Caco-2 (cell line): ENCODE data around the gene GSG1L. TPM values are rescaled to one million over a fixed set of nuclear protein-coding genes. Genes with fewer than 3 reads are reported as not detected.

Experiments used
- BruUV-seq: library from RNA; stranded (reverse); fragments of 400-500 nt; replicated peaks from 2 replicates; lab custom pipeline; 2021; lab: Mats Ljungman, UMichigan
- CTCF ChIA-PET: fragments of 300-600 bp; sonication (Branson Sonifier 250); formaldehyde crosslinking; loops from one replicate; lab custom pipeline; 2022; ENCODE audit warnings: antibody characterized with exemption; lab: Charles Lee
- POLR2A ChIA-PET: fragments of 300-600 bp; sonication (Branson Sonifier 250); formaldehyde crosslinking; loops from one replicate; lab custom pipeline; 2022; ENCODE audit warnings: antibody characterized with exemption; lab: Charles Lee
- DNase-seq, 2 experiments: peaks; one replicate each; pipeline versions ENCODE4 v3.0.0 to v3.0.0-alpha.2; 2020 to 2022
- H3K27me3 ChIP-seq: replicated peaks from 2 replicates; pipeline ENCODE4 v1.6.0; 2011; ENCODE audit warnings: low read length; ENCODE audit not compliant: control insufficient read depth, insufficient read depth
- H3K36me3 ChIP-seq: 2 replicates; pipeline ENCODE4 v1.5.1; 2011; ENCODE audit warnings: low read length; ENCODE audit not compliant: control insufficient read depth, insufficient read depth
- H3K4me1 ChIP-seq: fragments of 250-450 bp; sonication (Bioruptor Pico); 2 replicates; pipeline ENCODE4 v1.5.1; 2020; ENCODE audit warnings: mild to moderate bottlenecking
- H3K4me3 ChIP-seq: 2 replicates; pipeline ENCODE4 v1.5.1; 2011; ENCODE audit warnings: low read depth, mild to moderate bottlenecking, control low read depth, low read length
- H3K9me3 ChIP-seq: fragments of 250-450 bp; sonication (Bioruptor Pico); 2 replicates; pipeline ENCODE4 v1.5.1; 2020; ENCODE audit warnings: mild to moderate bottlenecking, moderate library complexity
- H3K27ac Mint-ChIP-seq: one replicate; pipeline ENCODE4 v1.8.0; 2022; ENCODE audit warnings: mixed read lengths; ENCODE audit not compliant: unreplicated experiment
- H3K27me3 Mint-ChIP-seq: one replicate; pipeline ENCODE4 v1.8.0; 2022; ENCODE audit warnings: mixed read lengths; ENCODE audit not compliant: insufficient read depth, unreplicated experiment
- H3K36me3 Mint-ChIP-seq: one replicate; pipeline ENCODE4 v1.8.0; 2022; ENCODE audit warnings: mild to moderate bottlenecking, mixed read lengths; ENCODE audit not compliant: insufficient read depth, unreplicated experiment
- H3K4me1 Mint-ChIP-seq: one replicate; pipeline ENCODE4 v1.8.0; 2022; ENCODE audit warnings: low read depth, mixed read lengths; ENCODE audit not compliant: unreplicated experiment
- H3K4me3 Mint-ChIP-seq: one replicate; pipeline ENCODE4 v1.8.0; 2022; ENCODE audit warnings: mild to moderate bottlenecking, moderate library complexity, mixed read lengths; ENCODE audit not compliant: unreplicated experiment
- H3K9me3 Mint-ChIP-seq: one replicate; pipeline ENCODE4 v1.8.0; 2022; ENCODE audit warnings: mixed read lengths; ENCODE audit not compliant: unreplicated experiment
- CTCF ChIP-seq, 2 experiments: fragments of 200-600 bp in 1 of 2; IDR thresholded peaks; 1 replicate in 1 of 2; 2 replicates in 1 of 2; pipeline versions ENCODE4 v1.5.1 to v1.8.0; 2011 to 2022; ENCODE audit warnings: antibody characterized with exemption in 1 of 2, control low read depth in 1 of 2, inconsistent platforms in 1 of 2, low read depth in 1 of 2, low read length in 1 of 2, mild to moderate bottlenecking in 1 of 2, moderate library complexity in 1 of 2; ENCODE audit not compliant: insufficient read depth in 1 of 2, severe bottlenecking in 1 of 2, unreplicated experiment in 1 of 2
- intact Hi-C: fragments of 100-400 bp; cut with micrococcal nuclease; formaldehyde crosslinking; loops from one replicate; pipeline ENCODE4 v1.10.0; 2022; ENCODE audit not compliant: unreplicated experiment
- total RNA-seq: library from RNA; stranded (reverse); gene quantifications from 2 replicates; pipeline ENCODE4 v1.2.3, GENCODE V29; 2022

Gene GSG1L
- total RNA-seq, 1 experiment from 2014 or later = not detected

- Histone ChIP-seq H3K27me3 (no peaks in the 10 kb centered on the region), H3K9me3 (peaks cover 6% of the 10 kb centered on the region; the same call in 1 of the 2 replicates), H3K4me1 (no peaks in the 10 kb centered on the region), H3K36me3 (no peaks in the 10 kb centered on the region), H3K4me3 (no peak overlapping the region)
- Mint-ChIP-seq H3K27ac (no peak overlapping the region), H3K27me3 (peaks cover 9% of the 10 kb centered on the region), H3K36me3 (no peaks in the 10 kb centered on the region), H3K9me3 (no peaks in the 10 kb centered on the region), H3K4me1 (no peaks in the 10 kb centered on the region), H3K4me3 (no peak overlapping the region)
- intact Hi-C loops = no loop called here
- no peak for TF ChIP-seq CTCF (IDR thresholded peaks at IDR 0.05; ENCODE audit: insufficient read depth in 1 of 2, low read depth in 1 of 2, low read length in 1 of 2, severe bottlenecking in 1 of 2, unreplicated experiment in 1 of 2)
- ChIA-PET POLR2A (no interaction called here), CTCF (no interaction called here)
- no TSS peak for BruUV-seq
- no peak for DNase-seq
Observed at GRCh38 chr16:27969574-27969973, 93.9 kb downstream of the GSG1L start.

- no peak for DNase-seq
- no peaks in the 10 kb centered on the region for H3K4me1 ChIP-seq
- Mint-ChIP-seq H3K27ac (no peak overlapping the region), H3K9me3 (no peaks in the 10 kb centered on the region), H3K4me3 (no peak overlapping the region), H3K4me1 (no peaks in the 10 kb centered on the region), H3K36me3 (no peaks in the 10 kb centered on the region), H3K27me3 (peaks cover 15% of the 10 kb centered on the region)
- POLR2A ChIA-PET = no interaction called here
- CTCF ChIA-PET = no interaction called here
- no TSS peak for BruUV-seq
- no peaks in the 10 kb centered on the region for H3K36me3 ChIP-seq
- H3K9me3 ChIP-seq = peaks cover 6% of the 10 kb centered on the region; the same call in 1 of the 2 replicates
- intact Hi-C loops = no loop called here
- H3K27me3 ChIP-seq = no peaks in the 10 kb centered on the region
- TF ChIP-seq CTCF (IDR thresholded peaks at IDR 0.05; ENCODE audit: insufficient read depth in 1 of 2, low read depth in 1 of 2, low read length in 1 of 2, severe bottlenecking in 1 of 2, unreplicated experiment in 1 of 2) = no peak
- no peak overlapping the region for H3K4me3 ChIP-seq
Observed at GRCh38 chr16:27967169-27967568, 96.3 kb downstream of the GSG1L start.

- H3K4me3 Mint-ChIP-seq = no peak overlapping the region
- ChIA-PET POLR2A (no interaction called here), CTCF (no interaction called here)
Observed at GRCh38 chr16:27966756-27967155, 96.8 kb downstream of the GSG1L start.

More at GRCh38 chr16:27966756-27967155, 96.8 kb downstream of the GSG1L start:
- TF ChIP-seq CTCF (IDR thresholded peaks at IDR 0.05; ENCODE audit: insufficient read depth in 1 of 2, low read depth in 1 of 2, low read length in 1 of 2, severe bottlenecking in 1 of 2, unreplicated experiment in 1 of 2) = no peak
- Histone ChIP-seq H3K9me3 (peaks cover 6% of the 10 kb centered on the region; the same call in 1 of the 2 replicates), H3K4me3 (no peak overlapping the region), H3K27me3 (no peaks in the 10 kb centered on the region), H3K36me3 (no peaks in the 10 kb centered on the region), H3K4me1 (no peaks in the 10 kb centered on the region)
- peaks cover 15% of the 10 kb centered on the region for H3K27me3 Mint-ChIP-seq
- BruUV-seq = no TSS peak
- H3K4me1 Mint-ChIP-seq = no peaks in the 10 kb centered on the region
- no peak for DNase-seq
- H3K9me3 Mint-ChIP-seq = no peaks in the 10 kb centered on the region
- no peaks in the 10 kb centered on the region for H3K36me3 Mint-ChIP-seq
- intact Hi-C loops = no loop called here
- H3K27ac Mint-ChIP-seq = no peak overlapping the region
